GM19193 (cell line): ENCODE measurements around the gene BGLAP.

Experiments used
- POLR2A ChIP-seq: IDR thresholded peaks from 4 replicates; pipeline ENCODE4 v1.6.1; 2011; ENCODE audit not compliant: insufficient read depth, insufficient read length; ENCODE audit errors: extremely low read depth

BGLAP gene

DNA sequence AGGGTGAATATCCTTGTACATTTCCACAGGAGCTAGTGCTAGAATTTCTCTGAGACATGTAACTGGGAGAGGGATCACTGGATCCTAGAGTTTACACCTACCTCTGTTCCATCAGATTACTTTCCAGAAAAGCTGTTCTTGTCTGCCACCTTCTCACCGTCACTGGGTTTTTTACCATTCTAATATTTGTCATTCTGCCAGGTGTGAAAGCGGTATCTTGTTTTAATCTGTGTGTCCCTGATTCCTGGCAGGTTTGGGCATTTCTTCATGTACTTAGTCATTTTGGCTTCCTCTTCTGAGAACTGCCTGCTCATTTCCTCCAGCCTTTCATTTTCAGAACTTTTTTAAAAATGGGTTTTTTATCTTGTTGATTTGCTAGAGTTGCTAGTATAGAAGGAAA, 24.1 kb upstream of the BGLAP start:
- no peak for TF ChIP-seq POLR2A

DNA sequence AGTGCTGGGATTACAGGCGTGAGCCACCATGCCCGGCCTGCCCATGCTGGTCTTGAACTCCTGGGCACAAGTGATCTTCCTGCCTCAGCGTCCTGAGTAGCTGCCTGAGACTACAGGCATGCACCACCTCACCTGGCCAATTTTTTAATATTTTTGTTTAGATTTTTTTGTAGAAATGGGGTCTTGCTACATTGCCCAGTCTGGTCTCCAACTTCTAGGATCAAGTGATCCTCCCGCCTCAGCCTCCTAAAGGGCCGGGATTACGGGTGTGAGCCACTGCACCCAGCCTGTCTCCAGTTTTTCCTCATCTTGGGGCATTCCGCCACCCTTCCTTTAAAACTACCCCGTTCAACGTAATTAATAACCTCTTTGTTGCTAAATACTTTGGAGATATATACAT, 21.8 kb upstream of the BGLAP start:
- TF ChIP-seq POLR2A = no peak

DNA sequence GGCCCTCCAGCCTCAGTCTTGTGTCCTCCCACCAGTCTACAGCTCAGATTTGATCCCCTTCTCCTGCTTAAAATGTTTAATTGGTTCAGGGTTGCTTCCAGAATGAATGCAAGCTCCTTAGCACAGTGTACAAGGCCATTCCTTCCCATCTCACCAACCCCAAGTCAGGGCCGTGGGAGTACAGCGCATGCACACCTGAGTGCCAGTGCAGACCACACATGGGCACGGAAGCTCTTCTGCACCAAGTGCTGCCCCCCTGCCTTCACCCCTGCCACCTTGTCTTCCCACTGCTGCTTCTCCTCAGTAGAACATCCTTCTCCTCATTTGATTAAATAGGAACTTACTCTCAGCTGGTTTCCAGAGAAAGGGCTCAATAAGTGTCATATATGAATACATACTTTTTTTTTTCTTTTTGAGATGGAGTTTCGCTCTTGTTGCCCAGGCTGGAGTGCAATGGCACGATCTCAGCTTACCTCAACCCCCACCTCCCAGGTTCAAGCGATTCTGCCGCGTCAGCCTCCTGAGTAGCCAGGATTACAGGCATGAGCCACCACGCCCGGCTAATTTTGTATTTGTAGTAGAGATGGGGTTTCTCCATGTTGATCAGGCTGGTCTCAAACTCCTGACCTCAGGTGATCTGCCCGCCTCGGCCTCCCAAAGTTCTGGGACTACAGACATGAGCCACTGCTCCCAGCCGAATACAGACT, 19.8 kb upstream of the BGLAP start:
- no peak for TF ChIP-seq POLR2A

DNA sequence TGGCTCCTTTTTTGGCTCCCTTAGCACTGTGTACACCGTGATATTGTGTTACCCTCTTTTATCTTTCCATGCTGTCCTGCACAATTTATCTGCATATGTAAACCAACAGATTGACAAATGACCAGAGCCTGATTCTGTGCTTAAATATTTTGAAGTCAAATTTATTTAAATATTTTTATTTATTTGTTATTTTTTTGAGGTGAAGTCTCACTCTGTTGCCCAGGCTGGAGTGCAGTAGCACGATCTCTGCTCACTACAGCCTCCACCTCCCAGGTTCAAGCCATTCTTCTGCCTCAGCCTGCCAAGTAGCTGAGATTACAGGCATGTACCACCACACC, 16.3 kb upstream of the BGLAP start:
- no peak for TF ChIP-seq POLR2A

DNA sequence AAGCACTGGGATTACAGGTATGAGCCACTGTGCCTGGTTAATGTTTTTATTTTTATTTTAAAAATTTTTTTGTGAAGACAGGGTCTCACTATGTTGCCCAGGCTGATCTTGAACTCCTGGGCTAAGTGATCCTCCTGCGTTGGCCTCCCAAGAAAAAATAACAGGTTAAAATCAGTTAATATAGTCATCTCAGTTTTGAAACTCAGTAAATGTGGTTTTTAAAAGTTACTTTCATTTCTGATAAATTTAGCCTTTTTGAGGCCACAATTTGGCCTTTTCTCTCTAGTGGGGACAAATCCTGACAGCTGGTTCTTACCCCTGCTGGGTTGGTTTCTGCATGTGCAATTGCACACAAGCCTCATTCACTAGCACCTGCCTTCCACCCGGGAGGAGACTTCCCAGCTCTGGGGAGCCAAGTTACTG, 15.9 kb upstream of the BGLAP start:
- TF ChIP-seq POLR2A = no peak

DNA sequence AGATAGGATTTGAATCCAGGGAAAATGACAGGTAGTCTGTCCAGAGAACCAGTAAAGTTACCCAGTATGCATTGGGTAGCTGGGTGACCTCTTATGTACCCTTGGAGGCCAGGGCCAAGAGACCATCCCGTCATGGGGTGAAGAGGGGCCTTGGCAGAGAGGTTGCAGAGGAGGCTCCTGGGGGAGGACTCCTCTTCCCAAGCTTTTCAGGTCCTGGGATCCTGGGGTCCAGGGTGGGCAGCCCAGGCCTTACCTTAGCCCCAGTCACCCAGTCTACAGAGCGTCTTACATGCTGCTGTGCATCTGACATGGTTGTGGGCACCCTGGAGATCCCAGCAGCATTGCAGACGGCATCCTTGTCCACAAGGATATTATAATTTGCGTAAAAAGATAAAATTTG, 15.2 kb upstream of the BGLAP start:
- no peak for TF ChIP-seq POLR2A

DNA sequence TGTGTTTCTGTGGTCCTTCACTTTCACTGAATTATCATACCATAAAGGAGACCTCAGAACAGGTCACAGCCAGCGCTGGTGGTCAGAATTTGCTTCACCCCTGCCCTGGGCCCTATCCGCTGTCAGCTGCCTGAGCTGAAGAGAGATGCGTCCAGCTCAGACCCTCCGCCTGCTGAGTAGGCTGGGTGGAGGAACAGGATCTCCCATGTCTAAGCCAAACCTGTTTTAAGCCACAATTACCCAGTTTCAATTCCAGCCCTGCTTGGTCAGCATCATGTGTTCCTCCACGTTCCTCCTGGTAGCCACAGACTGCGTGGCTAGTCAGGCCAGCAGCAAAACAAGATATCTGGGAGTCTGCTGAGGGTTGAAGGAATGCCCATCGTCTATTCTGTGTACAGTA, 13.5 kb upstream of the BGLAP start:
- TF ChIP-seq POLR2A = no peak

DNA sequence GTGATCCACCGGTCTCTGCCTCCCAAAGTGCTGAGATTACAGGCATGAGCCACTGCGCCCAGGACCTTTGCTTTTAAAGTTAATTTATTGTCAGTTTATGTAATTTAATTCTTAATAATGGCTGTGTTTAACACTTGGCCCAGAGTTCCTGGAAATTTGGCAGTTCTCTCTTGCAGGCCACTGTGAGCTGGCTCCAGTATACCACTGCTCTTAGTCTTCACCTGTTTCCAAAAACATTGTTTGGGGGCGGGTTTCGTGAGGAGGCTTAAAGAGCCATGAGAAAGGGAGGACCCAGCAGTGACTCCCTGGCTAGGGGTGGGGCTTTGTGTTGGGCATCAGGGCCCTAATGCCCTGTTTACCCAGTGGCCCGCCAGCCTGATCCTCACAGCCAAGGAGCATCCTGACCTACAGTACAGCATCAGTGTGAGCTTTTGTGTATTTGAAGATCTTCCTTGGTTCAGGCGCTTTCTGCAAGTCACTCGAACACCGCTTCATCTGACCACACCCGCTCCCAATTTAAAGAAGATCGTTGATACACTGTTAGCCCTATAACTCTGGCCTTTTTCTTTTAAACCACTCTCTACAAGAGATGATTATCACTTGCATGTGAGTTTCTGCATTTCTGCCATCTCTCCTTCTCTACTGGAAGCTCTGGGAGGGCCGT, 12.0 kb upstream of the BGLAP start:
- no peak for TF ChIP-seq POLR2A

DNA sequence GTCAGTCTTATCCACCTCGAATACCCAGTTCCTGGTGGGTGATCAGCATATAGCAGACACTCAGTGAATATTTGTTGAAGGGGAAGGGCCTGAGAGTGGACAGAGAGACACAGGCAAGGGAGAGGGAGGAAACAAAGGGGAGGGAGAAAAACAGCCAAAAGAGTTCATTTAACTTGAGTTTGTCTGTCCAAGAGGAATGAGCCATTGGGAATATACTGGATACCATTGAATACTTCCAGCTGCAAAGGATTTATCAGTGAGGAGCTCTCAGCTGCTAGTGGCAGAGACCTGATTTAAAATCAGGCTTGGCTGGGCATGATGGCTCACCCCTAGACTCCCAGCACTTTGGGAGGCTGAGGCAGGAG, 11.5 kb upstream of the BGLAP start:
- TF ChIP-seq POLR2A = no peak

DNA sequence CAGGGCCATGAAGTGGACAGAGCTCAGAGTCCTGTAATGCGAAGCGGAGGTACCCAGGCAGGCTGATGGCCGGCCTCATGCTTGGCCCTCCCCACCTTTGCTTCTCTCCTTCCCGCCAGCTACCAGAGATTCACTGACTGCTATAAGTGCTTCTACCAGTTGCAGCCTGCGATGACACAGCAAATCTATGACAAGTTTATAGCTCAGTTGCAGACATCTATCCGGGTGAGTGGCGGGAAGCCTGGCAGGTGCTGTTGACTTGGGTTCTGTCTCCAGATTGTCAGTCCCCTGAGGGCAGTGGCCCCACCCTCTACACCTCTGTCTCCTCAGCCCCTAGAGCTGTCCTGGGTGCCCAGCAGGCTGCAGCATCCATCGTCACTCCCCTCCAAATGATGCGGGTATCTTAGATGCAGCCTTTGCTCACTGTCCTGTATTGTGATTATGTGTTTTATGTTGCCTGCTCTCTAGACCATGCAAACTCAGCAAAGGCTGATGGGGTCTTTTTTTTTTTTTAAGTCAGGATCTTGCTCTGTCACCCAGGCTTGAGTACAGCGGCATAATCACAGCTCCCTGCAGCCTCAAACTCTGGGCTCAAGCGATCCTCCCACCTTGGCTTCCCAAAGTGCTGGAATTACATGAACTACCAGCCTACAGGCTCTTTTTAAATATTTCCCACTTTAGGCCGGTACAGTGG, 9.6 kb upstream of the BGLAP start:
- TF ChIP-seq POLR2A = no peak

DNA sequence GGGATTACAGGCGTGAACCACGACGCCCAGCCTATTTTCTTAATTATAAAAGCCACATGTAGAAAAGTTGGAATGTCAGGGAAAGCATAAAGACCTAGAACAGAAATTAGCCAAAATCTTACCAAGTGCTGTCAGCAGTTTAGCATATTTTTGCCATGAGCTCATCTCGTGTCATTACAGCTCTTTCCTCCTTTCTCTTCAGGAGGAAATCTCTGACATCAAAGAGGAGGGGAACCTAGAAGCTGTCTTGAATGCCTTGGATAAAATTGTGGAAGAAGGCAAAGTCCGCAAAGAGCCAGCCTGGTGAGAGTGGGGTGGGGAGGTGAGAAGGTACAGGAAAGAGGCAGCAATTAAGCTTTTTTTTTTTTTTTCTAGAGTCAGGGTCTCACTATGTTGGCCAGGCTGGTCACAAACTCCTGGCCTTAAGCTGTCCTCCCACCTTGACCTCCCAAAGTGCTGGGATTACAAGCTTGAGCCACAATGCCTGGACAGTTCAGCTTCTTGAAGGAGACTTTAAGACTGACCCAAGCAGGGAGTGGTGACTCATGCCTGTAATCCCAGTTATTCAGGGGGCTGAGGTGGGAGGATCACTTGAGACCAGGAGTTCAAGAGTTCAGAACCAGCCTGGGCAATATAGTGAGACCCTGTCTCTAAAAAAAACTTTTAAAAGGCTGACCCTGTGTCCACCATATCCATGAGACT, 8.4 kb upstream of the BGLAP start:
- no peak for TF ChIP-seq POLR2A

DNA sequence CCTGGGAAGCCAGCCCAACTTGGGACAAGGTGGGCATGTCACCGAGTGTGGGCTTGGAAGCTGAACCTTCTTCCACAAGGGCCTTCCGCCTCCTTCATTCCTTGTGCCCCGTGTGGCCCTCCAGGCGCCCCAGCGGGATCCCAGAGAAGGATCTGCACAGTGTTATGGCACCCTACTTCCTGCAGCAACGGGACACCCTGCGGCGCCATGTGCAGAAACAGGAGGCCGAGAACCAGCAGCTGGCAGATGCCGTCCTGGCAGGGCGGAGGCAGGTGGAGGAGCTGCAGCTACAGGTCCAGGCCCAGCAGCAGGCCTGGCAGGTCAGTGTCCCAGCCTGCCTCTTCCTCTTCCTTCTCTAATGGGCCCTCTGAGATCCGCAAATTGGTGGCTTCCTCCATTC, 5.8 kb upstream of the BGLAP start:
- TF ChIP-seq POLR2A = no peak

DNA sequence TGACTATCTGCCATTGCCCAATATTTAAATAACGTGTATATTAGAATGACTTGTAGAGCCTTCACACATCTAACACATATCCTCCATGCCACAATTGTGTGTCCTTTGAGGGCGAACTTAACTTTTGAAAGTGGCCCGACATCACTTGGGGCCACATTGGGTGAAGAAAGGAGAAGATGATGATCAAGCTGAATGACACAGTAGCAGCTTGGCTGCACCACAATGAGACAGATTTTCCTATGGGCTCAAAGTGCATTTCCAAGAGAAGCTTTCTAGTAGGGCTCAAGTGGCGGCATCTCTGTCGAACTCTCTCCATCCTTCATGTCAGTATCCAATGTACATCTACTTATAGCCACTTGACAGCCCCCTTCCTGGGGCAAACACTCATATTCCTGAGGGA, 3.7 kb upstream of the BGLAP start:
- TF ChIP-seq POLR2A = no peak

DNA sequence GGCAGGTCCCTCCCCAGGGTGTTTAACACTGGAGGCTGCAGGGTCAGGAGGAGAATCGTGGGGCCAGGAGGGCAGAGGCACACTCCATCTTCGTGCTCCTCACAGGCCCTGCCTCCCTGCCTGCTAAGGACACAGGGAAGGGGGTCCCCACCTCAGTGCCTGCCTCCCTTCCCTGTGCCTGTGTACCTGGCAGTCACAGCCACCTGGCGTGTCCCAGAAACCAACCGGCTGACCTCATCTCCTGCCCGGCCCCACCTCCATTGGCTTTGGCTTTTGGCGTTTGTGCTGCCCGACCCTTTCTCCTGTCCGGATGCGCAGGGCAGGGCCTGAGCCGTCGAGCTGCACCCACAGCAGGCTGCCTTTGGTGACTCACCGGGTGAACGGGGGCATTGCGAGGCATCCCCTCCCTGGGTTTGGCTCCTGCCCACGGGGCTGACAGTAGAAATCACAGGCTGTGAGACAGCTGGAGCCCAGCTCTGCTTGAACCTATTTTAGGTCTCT, 623 bp upstream of the BGLAP start:
- no peak for TF ChIP-seq POLR2A

DNA sequence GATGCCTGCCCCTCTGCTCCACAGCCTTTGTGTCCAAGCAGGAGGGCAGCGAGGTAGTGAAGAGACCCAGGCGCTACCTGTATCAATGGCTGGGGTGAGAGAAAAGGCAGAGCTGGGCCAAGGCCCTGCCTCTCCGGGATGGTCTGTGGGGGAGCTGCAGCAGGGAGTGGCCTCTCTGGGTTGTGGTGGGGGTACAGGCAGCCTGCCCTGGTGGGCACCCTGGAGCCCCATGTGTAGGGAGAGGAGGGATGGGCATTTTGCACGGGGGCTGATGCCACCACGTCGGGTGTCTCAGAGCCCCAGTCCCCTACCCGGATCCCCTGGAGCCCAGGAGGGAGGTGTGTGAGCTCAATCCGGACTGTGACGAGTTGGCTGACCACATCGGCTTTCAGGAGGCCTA, 754 bp downstream of the BGLAP start:
- TF ChIP-seq POLR2A = no peak
